ENCODE data around the gene PPP3CA. TPM values are rescaled to one million over a fixed set of nuclear protein-coding genes. Genes with fewer than 3 reads are reported as not detected.

Gene PPP3CA
- total and polyA plus RNA-seq, 2 experiments from 2014 or later, result 27.0 to 45.2 TPM

- Mint-ChIP-seq H3K27me3 (ENCODE audit: insufficient read depth, low read depth, poor library complexity) (peaks cover under 1% of the 10 kb centered on the region), H3K9me3 (no peaks in the 10 kb centered on the region), H3K27ac (no peak overlapping the region), H3K4me1 (peaks cover 6% of the 10 kb centered on the region; the same call in 2 of the 3 replicates), H3K36me3 (ENCODE audit: low read depth) (no peaks in the 10 kb centered on the region), H3K4me3 (no peak overlapping the region)
- no peak for ATAC-seq
- H3K27ac ChIP-seq (ENCODE audit: low read depth), result no peak overlapping the region
- no peaks in the 10 kb centered on the region for H3F3A ChIP-seq (replicated peaks; ENCODE audit: low read depth)
- no peak overlapping the region for H2AFZ ChIP-seq
- no peak overlapping the region for H3K4me2 ChIP-seq
- H3K4me1 ChIP-seq (ENCODE audit: insufficient read depth), result no peaks in the 10 kb centered on the region
- no peak overlapping the region for H3K4me3 ChIP-seq
- H3K79me2 ChIP-seq (replicated peaks; ENCODE audit: insufficient read depth), result no peaks in the 10 kb centered on the region
- TF ChIP-seq EZH2phosphoT487 (IDR thresholded peaks at IDR 0.05; ENCODE audit: unreplicated experiment) (no peak), REST (IDR thresholded peaks at IDR 0.05; ENCODE audit: unreplicated experiment) (no peak), CTCF (conservative IDR thresholded peaks at IDR 0.05; ENCODE audit: low read depth in 2 of 2) (no peak), EZH2 (IDR thresholded peaks at IDR 0.05; ENCODE audit: low read depth, unreplicated experiment) (no peak), ZNF114 (CRISPR knock-in tag; IDR thresholded peaks at IDR 0.05) (no peak), NANOG (IDR thresholded peaks at IDR 0.05; ENCODE audit: borderline replicate concordance) (no peak), CREB1 (CRISPR knock-in tag; IDR thresholded peaks at IDR 0.05; ENCODE audit: low read depth) (no peak), ZNF331 (CRISPR knock-in tag; IDR thresholded peaks at IDR 0.05; ENCODE audit: low read depth) (no peak), JUNB (IDR thresholded peaks at IDR 0.05; ENCODE audit: unreplicated experiment) (no peak), POLR2AphosphoS5 (IDR thresholded peaks at IDR 0.05; ENCODE audit: low read depth) (no peak), ETS1 (IDR thresholded peaks at IDR 0.05) (no peak), ZNF462 (CRISPR knock-in tag; IDR thresholded peaks at IDR 0.05) (no peak), STAT1 (IDR thresholded peaks at IDR 0.05; ENCODE audit: unreplicated experiment) (no peak)
- no peaks in the 10 kb centered on the region for H3K27me3 ChIP-seq (ENCODE audit: insufficient read depth)
- H3K9me2 ChIP-seq (ENCODE audit: insufficient read depth), result no peaks in the 10 kb centered on the region
- DNase-seq (ENCODE audit: low spot score), result no peak
- H3K36me3 ChIP-seq (ENCODE audit: insufficient read depth), result no peaks in the 10 kb centered on the region
- H4K20me1 ChIP-seq (replicated peaks; ENCODE audit: insufficient read depth), result no peaks in the 10 kb centered on the region
These were observed 273.0 kb downstream of the PPP3CA start for GRCh38 chr4:101074326-101074725.
